MV-4-11 (cell line): Measurements from ENCODE around the gene SSTR3.

Experiments used
- DNase-seq: peaks from one replicate; lab custom pipeline; 2025; lab: John Stamatoyannopoulos, UW

The SSTR3 gene

DNA sequence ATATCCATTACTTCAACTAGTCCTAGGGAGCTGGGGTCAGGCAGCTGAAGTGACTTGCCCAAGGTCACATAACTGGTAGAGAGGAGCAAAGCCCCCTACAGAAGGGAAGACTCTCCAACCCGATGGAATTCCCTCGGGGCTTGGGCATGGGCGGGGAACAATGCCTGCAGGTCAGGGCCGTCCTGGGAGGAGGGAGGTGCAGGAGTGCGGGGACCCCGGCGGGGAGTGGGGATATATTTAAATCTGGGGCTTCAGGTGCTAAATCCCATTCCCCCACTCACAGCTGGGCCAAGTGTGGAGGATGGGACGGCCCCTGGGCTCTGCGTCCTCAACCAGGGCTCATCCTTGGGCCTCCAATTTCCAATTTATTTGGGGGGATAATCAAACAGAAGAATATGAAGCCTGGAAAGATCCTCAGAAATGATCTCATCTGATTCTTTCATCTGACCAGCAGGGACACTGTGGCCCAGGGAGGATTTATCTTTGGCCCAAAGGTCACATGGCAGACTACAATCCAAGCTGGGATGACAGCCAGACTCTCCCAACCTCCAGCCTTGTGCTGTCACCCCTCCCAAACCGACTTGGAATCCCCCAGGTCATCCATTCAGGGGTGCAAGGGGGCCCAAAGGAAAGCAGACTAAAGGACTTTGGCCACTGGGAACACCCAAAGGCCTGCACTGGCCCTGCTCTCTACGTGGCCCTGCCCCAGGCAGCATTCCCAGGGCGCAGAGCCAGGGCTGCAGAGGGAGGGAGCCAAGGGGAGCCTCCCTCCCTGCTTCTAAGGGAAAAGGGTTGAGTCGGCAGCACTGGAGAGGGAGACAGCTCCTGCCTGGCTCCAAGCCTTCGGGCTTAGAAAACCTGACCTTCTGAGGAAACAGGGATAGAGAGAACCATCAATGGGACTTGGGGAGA is 15.5 kb downstream of the SSTR3 start:
- no peak for DNase-seq

DNA sequence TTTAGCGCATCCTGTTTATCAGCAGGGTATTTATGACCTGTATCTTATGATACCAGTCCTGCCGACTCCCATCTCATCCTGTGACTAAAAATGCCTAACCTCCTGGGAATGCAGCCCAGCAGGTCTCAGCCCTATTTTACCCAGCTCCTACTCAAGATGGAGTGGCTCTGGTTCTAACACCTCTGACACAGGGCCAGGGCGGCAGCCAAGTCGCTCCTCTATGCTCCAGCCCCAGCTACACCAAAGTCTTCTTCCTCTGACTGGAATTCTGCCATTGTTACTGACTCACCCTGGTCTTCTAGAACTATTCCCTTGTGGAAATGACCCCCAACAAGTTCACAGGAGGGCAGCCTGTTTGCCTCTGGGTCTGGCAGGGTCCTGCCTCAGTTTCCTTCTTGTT is 16.4 kb downstream of the SSTR3 start:
- no peak for DNase-seq

DNA sequence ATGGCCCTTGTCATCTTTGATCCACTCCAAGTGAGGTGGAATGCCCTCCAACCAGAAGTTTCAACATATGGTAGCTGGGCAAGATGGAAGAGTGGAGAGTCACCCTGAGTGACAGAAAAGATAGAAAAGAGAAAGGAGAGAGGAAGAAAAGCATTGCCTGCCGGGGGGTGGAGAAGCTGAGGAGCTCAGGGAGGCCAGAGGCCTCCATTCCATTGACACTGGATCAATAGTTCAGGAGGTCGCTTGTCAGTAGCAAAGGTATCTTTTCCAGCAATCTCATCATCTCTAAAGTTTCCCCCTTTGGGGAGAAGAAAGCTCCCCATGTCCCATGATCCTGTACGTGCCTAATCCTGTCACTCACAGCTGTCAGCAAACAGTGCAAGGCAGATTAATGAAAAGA is 17.5 kb downstream of the SSTR3 start:
- DNase-seq: no peak

- DNase-seq: peak; percentile 75
Measured at GRCh38 chr22:37193629-37194191, 18.6 kb downstream of the SSTR3 start.

DNA sequence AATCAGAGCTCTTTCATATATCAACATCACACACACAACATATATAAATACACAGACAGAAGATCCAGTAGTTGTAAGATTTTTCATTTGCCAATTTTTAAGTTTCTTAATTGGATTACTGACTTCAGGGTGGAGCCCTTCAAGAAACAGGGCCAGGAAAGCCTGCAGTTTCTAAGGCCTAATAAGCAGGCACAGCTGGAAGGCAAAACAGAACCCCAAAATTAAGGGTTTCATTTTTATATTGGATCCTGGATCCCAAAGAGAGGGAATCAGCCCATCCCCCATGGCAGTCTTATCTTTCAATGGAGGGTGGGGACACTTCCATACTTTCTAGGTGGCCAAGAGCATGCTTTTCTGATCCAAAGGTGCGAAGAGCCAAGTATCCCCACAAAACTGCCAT is 19.5 kb downstream of the SSTR3 start:
- no peak for DNase-seq

- no peak for DNase-seq
Measured at GRCh38 chr22:37192204-37192603, 20.1 kb downstream of the SSTR3 start.

GRCh38 chr22:37190262-37190780 is 22.0 kb downstream of the SSTR3 start:
- no peak for DNase-seq

- no peak for DNase-seq
Measured at GRCh38 chr22:37188901-37189466, 23.3 kb downstream of the SSTR3 start.

GRCh38 chr22:37187891-37188761 is 24.2 kb downstream of the SSTR3 start, which contains the start of gene C1QTNF6:
Gene C1QTNF6 (minus strand): TSS chr22:37188247. CDS start chr22:37188213, 34 bp downstream.
- no peak for DNase-seq

GRCh38 chr22:37187552-37187890 is 24.8 kb downstream of the SSTR3 start:
- DNase-seq: no peak

GRCh38 chr22:37186997-37187522 is 25.2 kb downstream of the SSTR3 start:
- no peak for DNase-seq

GRCh38 chr22:37186228-37186996 is 25.9 kb downstream of the SSTR3 start:
- DNase-seq: peak; percentile 44

- DNase-seq: no peak
Measured at GRCh38 chr22:37185646-37186227, 26.5 kb downstream of the SSTR3 start.

DNA sequence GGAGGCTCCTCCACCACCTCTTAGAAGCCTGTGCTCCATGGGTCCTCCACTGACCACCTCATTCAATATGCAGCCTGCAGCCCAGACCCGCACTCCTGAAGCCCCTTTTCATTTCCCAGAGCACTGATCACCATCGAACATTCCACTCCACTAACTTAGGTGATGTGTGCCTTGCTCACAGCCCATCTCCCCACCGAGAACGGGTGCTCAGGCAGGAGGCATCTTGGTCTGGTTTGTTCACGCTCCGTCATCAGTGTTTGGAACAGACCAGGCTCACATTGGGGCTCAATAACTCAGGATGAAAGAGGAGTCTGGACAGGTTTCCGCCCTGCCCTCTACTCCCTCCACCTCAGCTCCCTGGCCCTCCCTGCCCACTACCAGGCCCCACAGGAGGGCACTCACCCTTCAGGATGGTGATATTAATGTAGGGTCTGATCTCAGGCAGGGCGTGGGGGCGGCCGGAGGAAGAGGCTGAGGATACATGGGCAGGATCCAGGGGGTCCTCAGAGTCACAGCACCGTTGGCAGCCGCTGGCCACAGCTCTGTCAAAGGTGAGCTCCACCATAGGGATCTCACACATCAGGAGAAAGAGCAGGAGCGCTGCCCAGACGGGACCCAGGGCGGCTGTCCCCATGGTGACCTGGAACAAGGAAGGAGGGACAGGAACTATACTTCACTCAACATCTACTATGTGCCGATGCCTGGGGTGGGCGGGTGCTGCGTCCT is 27.3 kb downstream of the SSTR3 start:
- no peak for DNase-seq

GRCh38 chr22:37184380-37184755 is 27.9 kb downstream of the SSTR3 start:
- no peak for DNase-seq

DNA sequence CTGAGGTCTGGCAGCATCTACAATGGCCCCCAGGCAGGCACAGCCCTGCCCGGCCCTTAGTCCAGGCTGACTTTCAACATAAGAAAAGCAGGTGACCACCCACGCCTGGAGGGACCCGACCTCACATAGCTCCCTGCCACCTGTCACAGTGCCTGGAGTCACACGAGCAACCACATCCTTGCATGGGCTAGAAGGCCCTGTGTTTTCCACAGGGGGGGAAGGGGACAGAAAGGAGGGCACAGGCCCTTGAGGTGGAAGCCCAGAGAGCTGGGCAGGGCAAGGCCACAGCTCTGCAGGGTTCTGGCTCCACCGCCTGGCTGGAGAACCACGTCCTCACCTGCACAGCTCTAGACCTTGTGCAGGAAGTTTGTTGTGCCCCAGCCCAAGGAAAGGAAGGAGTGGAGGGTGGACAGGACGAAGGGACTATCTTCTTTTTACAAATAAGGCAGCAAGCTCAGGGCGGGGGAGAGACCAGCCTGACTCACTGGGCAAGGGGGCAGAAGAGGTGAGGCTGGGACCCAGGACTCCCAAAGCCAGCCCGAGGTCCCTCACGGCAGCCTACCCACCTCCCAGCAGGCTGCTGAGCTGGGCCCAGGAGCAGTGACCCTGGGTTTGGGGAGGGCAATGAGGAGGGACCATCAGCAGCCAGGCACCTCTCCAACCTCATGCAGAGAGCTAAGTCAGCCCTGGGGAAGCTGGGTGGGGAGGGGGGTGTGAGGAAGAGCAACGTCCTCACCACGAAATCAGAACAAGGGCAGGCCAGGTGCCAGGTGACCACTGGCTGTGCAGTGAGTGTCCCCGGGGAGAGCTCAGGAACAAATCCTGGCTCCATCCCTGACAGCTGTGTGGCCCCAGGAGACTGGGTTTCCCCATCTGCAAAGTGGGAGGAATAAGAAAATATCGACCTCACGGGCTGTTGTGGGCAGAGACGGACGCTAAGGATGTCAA is 28.6 kb downstream of the SSTR3 start:
- no peak for DNase-seq

GRCh38 chr22:37182949-37183245 is 29.4 kb downstream of the SSTR3 start:
- DNase-seq: no peak

DNA sequence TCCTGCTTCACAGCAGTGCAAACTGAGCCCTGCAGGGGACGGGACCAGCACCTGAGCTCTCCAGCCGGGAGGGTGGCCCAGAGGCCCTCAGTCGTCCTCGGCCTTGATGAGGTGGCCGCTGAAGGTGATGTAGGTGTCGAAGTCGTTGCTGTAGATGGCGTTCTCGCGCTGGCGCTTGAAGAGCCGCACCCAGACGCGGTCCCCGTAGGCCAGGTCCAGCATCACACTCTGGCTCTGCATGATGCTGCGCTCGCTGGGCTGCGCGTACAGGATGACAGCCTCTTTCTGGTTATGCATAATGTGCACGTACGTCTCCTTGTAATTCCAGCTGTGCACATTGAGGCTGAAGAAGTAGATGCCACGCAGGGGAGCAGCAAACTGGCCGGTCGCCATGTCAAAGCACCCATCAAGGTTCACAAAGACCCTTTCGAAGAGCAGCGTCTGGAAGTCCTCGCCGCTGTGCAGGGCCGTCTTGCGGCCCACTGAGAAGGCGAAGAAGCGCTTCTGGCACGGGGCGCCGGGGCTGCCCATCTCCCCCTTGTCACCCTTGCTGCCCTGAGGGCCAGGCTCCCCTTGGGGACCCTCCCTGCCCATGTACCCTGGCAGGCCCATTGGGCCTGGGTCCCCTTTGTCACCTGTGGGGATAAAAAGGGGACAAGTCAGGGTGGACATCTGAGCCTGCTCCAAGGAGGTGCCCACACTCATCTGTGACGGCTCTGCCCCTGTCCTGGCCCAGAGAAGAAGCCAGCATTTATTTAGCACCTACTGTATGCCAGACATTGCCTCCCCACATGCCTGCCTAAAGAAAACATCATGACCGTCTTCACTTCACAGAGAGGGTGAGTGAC is 30.0 kb downstream of the SSTR3 start:
- no peak for DNase-seq
